PC-3 (cell line): Measurements from ENCODE around the gene FOXO4.

Experiments
- EZH2 ChIP-seq: fragments of 300-600 bp; sonication (generic); IDR thresholded peaks from one replicate; pipeline ENCODE4 v1.6.1; 2017; ENCODE audit warnings: antibody characterized with exemption, mild to moderate bottlenecking, low read length; ENCODE audit not compliant: unreplicated experiment
- EZH2phosphoT487 ChIP-seq: fragments of 300-600 bp; sonication (generic); IDR thresholded peaks from 2 replicates; pipeline ENCODE4 v1.6.1; 2018; ENCODE audit warnings: mild to moderate bottlenecking, antibody characterized with exemption, low read length, borderline replicate concordance
- TF ChIP-seq, protein P1 (sequence below): fragments of 300-600 bp; sonication (generic); conservative IDR thresholded peaks from 2 replicates; pipeline ENCODE4 v1.5.1; 2017; ENCODE audit warnings: antibody characterized with exemption, low read depth, mild to moderate bottlenecking, low read length

DNA sequence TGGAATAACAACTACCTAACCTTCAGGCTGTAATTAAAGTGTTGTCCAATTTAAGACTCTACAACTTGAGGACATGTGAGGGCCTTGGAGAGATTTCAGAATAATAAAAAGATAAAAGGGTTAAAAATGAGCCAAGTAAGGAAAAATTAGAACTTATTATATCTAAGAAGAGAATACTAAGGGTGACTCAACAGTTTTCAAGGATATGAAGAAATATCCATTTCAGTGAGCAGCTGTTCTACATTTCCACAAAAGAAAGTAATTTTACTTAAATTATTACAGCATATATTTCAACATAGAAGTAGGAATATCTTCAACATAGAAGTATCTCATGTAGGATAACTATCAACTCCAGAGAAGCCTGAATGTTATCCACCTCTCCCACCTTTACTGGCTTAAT is 38.8 kb upstream of the FOXO4 start:
- TF ChIP-seq, protein P1, sequence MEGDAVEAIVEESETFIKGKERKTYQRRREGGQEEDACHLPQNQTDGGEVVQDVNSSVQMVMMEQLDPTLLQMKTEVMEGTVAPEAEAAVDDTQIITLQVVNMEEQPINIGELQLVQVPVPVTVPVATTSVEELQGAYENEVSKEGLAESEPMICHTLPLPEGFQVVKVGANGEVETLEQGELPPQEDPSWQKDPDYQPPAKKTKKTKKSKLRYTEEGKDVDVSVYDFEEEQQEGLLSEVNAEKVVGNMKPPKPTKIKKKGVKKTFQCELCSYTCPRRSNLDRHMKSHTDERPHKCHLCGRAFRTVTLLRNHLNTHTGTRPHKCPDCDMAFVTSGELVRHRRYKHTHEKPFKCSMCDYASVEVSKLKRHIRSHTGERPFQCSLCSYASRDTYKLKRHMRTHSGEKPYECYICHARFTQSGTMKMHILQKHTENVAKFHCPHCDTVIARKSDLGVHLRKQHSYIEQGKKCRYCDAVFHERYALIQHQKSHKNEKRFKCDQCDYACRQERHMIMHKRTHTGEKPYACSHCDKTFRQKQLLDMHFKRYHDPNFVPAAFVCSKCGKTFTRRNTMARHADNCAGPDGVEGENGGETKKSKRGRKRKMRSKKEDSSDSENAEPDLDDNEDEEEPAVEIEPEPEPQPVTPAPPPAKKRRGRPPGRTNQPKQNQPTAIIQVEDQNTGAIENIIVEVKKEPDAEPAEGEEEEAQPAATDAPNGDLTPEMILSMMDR: no peak
- TF ChIP-seq EZH2: no peak
- no peak for TF ChIP-seq EZH2phosphoT487
